Astrocyte (in vitro differentiated cells and primary cell): ENCODE results near the gene ATP2A2. TPM values are rescaled to one million over a fixed set of nuclear protein-coding genes. Genes with fewer than 3 reads are reported as not detected.
A peak's percentile ranks its signal among the peaks of the same experiment; 100 is the strongest.
"Not testable (repeated sequence)": the region's sequence is repeated elsewhere in the genome, so short reads cannot be mapped to it uniquely, and the experiment has no call there.

Source experiments
- DNase-seq: peaks from one replicate; pipeline ENCODE4 v3.0.0-alpha.2; 2010; ENCODE audit warnings: low read depth
- FAIRE-seq: peaks from 2 replicates; lab custom pipeline; 2011; peaks lifted over from hg19 to GRCh38; lab: Jason Lieb, UNC
- H2AFZ ChIP-seq: 2 replicates; pipeline ENCODE4 v1.6.0; 2012; ENCODE audit warnings: low read depth, low read length, inconsistent platforms
- H3K27ac ChIP-seq: 2 replicates; pipeline ENCODE4 v1.5.1; 2011; ENCODE audit warnings: low read depth, low read length, inconsistent platforms
- H3K27me3 ChIP-seq: 2 replicates; pipeline ENCODE4 v1.6.0; 2011; ENCODE audit warnings: low read length, inconsistent platforms; ENCODE audit not compliant: insufficient read depth
- H3K36me3 ChIP-seq: 2 replicates; pipeline ENCODE4 v1.5.1; 2011; ENCODE audit warnings: low read length, inconsistent platforms; ENCODE audit not compliant: insufficient read depth
- H3K4me1 ChIP-seq: 2 replicates; pipeline ENCODE4 v1.5.1; 2011; ENCODE audit warnings: low read length, inconsistent platforms; ENCODE audit not compliant: insufficient read depth
- H3K4me2 ChIP-seq: 2 replicates; pipeline ENCODE4 v1.6.0; 2012; ENCODE audit warnings: low read length, inconsistent platforms
- H3K4me3 ChIP-seq: 2 replicates; pipeline ENCODE4 v1.5.1; 2011; ENCODE audit warnings: low read depth, mild to moderate bottlenecking, low read length, inconsistent platforms; ENCODE audit not compliant: insufficient read depth
- H3K79me2 ChIP-seq: 2 replicates; pipeline ENCODE4 v1.6.0; 2012; ENCODE audit warnings: mild to moderate bottlenecking, low read length, inconsistent platforms; ENCODE audit not compliant: insufficient read depth
- H3K9ac ChIP-seq: 2 replicates; pipeline ENCODE4 v1.6.0; 2012; ENCODE audit warnings: mild to moderate bottlenecking, low read length, inconsistent platforms
- H3K9me3 ChIP-seq: 2 replicates; pipeline ENCODE4 v1.5.1; 2012; ENCODE audit warnings: low read depth, mild to moderate bottlenecking, low read length, inconsistent platforms; ENCODE audit not compliant: insufficient read depth
- H4K20me1 ChIP-seq: 2 replicates; pipeline ENCODE4 v1.6.0; 2012; ENCODE audit warnings: low read length, inconsistent platforms; ENCODE audit not compliant: insufficient read depth
- H3K27ac Mint-ChIP-seq: one replicate; pipeline ENCODE4 v1.8.0; 2021; ENCODE audit warnings: mild to moderate bottlenecking, mixed read lengths; ENCODE audit not compliant: unreplicated experiment
- H3K27me3 Mint-ChIP-seq: one replicate; pipeline ENCODE4 v1.8.0; 2021; ENCODE audit warnings: low read depth, mixed read lengths; ENCODE audit not compliant: unreplicated experiment
- H3K36me3 Mint-ChIP-seq: one replicate; pipeline ENCODE4 v1.8.0; 2021; ENCODE audit warnings: low read depth, mixed read lengths; ENCODE audit not compliant: unreplicated experiment
- H3K4me1 Mint-ChIP-seq: one replicate; pipeline ENCODE4 v1.8.0; 2021; ENCODE audit warnings: low read depth, mixed read lengths; ENCODE audit not compliant: unreplicated experiment
- H3K4me3 Mint-ChIP-seq: one replicate; pipeline ENCODE4 v1.8.0; 2021; ENCODE audit warnings: mild to moderate bottlenecking, moderate library complexity, mixed read lengths; ENCODE audit not compliant: unreplicated experiment
- H3K9me3 Mint-ChIP-seq: one replicate; pipeline ENCODE4 v1.8.0; 2021; ENCODE audit warnings: mild to moderate bottlenecking, mixed read lengths; ENCODE audit not compliant: unreplicated experiment
- EZH2 ChIP-seq: IDR thresholded peaks from 2 replicates; pipeline ENCODE4 v1.6.1; 2012; ENCODE audit warnings: mild to moderate bottlenecking, low read length, inconsistent platforms; ENCODE audit not compliant: insufficient read depth
- total RNA-seq: library from RNA; stranded (reverse); gene quantifications from 2 replicates; pipeline ENCODE4 v1.2.1, GENCODE V29; 2021
- TF ChIP-seq, protein P1 (sequence below): IDR thresholded peaks from 2 replicates; pipeline ENCODE4 v1.5.1; 2011; ENCODE audit warnings: low read depth, mild to moderate bottlenecking, inconsistent platforms, low read length, moderate library complexity; ENCODE audit not compliant: insufficient read depth

Gene ATP2A2
- total RNA-seq, 1 donor from 2014 or later = 262 TPM

DNA sequence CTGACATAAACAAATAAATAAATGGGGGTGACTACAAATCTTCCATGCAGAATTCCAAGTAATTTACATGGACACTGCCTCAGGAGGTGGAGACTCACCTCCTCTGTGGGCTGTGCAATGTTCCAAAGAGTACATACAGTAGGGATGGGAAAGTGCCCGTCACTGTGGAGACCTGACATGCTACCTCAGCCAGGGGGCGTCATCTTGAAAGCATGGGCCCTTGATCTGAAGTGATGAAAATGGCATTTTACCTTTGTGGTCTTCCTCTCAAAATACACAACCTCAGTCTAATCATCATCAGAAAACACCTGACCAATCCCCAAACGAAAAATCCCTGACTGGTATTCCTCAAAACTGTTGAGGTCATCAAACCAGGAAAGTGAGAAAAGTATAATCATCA lies 74.0 kb downstream of the ATP2A2 start:
- no peak overlapping the region for H3K4me3 Mint-ChIP-seq
- no peaks in the 10 kb centered on the region for H3K27me3 Mint-ChIP-seq
- Histone ChIP-seq H4K20me1 (peaks cover 16% of the 10 kb centered on the region), H2AFZ (no peak overlapping the region), H3K36me3 (peaks cover 9% of the 10 kb centered on the region), H3K79me2 (no peaks in the 10 kb centered on the region), H3K27me3 (no peaks in the 10 kb centered on the region), H3K4me1 (no peaks in the 10 kb centered on the region), H3K27ac (no peak overlapping the region), H3K9me3 (no peaks in the 10 kb centered on the region), H3K4me3 (no peak overlapping the region), H3K4me2 (no peak overlapping the region), H3K9ac (no peak overlapping the region)
- H3K36me3 Mint-ChIP-seq = peaks cover 7% of the 10 kb centered on the region
- DNase-seq (peak; percentile 16), FAIRE-seq (no peak)
- no peaks in the 10 kb centered on the region for H3K9me3 Mint-ChIP-seq
- peaks cover 2% of the 10 kb centered on the region for H3K4me1 Mint-ChIP-seq
- TF ChIP-seq EZH2 = no peak
- TF ChIP-seq, protein P1, sequence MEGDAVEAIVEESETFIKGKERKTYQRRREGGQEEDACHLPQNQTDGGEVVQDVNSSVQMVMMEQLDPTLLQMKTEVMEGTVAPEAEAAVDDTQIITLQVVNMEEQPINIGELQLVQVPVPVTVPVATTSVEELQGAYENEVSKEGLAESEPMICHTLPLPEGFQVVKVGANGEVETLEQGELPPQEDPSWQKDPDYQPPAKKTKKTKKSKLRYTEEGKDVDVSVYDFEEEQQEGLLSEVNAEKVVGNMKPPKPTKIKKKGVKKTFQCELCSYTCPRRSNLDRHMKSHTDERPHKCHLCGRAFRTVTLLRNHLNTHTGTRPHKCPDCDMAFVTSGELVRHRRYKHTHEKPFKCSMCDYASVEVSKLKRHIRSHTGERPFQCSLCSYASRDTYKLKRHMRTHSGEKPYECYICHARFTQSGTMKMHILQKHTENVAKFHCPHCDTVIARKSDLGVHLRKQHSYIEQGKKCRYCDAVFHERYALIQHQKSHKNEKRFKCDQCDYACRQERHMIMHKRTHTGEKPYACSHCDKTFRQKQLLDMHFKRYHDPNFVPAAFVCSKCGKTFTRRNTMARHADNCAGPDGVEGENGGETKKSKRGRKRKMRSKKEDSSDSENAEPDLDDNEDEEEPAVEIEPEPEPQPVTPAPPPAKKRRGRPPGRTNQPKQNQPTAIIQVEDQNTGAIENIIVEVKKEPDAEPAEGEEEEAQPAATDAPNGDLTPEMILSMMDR = peak; percentile 22
- H3K27ac Mint-ChIP-seq = no peak overlapping the region

DNA sequence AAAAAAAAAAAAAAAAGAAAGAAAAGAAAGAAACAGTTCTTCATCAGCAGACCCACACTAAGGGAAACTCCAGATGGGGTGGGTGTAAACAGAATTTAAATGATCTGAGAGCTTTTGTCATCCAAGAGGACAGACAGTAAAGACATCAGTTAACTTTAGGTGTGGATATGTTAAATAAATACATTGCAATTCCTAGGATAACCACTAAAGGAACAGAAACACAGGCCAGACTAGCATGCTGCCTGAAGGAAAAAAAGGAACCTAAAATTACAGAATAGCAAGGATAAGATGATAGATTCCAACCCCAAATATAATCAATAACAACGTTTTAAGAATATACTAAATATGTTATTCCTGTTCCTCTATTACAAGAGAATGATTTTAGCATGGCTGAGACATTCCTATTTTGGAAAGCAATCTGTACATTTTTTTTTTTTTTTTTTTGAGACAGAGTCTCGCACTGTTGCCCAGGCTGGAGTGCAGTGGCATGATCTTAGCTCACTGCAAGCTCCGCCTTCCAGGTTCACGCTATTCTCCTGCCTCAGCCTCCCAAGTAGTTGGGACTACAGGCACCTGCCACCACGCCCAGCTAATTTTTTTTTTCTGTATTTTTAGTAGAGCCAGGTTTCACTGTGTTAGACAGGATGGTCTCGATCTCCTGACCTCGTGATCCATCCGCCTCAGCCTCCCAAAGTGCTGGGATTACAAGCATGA lies 77.5 kb downstream of the ATP2A2 start:
- H3K4me1 ChIP-seq, H3K27me3 Mint-ChIP-seq, H3K9ac ChIP-seq, H3K27me3 ChIP-seq, H3K27ac ChIP-seq, H3K36me3 Mint-ChIP-seq, H3K4me3 Mint-ChIP-seq, H3K4me2 ChIP-seq, FAIRE-seq, H3K79me2 ChIP-seq, DNase-seq, H3K27ac Mint-ChIP-seq, H3K9me3 Mint-ChIP-seq, H3K4me3 ChIP-seq, H3K36me3 ChIP-seq, H3K4me1 Mint-ChIP-seq, H3K9me3 ChIP-seq, H2AFZ ChIP-seq, H4K20me1 ChIP-seq: not testable (repeated sequence)
- TF ChIP-seq, protein P1 = peak; percentile 17

DNA sequence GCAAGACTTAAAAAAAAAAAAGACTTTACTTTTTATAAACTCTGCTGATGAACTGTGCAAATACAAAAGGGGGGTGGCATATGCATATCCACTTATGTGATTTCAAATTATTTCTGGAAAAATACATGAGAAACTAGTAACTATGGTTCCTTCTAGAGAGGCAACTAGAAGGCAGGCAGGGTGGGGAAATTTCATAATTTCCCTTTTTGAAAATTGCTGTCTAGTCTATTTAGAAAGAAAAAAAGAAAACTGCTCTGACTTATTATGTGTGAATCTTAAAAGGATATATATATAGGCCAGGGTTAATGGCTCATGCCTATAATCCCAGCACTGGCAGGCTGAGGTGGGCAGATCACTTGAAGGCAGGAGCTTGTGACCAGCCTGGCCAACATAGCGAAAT lies 80.2 kb downstream of the ATP2A2 start:
- FAIRE-seq = no peak
- no peak overlapping the region for H3K27ac Mint-ChIP-seq
- Histone ChIP-seq H4K20me1 (no peaks in the 10 kb centered on the region), H3K4me3 (no peak overlapping the region), H3K36me3 (no peaks in the 10 kb centered on the region), H3K4me2 (no peak overlapping the region), H2AFZ (no peak overlapping the region), H3K4me1 (no peaks in the 10 kb centered on the region), H3K79me2 (no peaks in the 10 kb centered on the region), H3K27ac (no peak overlapping the region), H3K27me3 (no peaks in the 10 kb centered on the region), H3K9me3 (no peaks in the 10 kb centered on the region), H3K9ac (no peak overlapping the region)
- H3K4me3 Mint-ChIP-seq = no peak overlapping the region
- DNase-seq = no peak
- H3K27me3 Mint-ChIP-seq = no peaks in the 10 kb centered on the region
- H3K4me1 Mint-ChIP-seq = no peaks in the 10 kb centered on the region
- H3K9me3 Mint-ChIP-seq = no peaks in the 10 kb centered on the region
- no peaks in the 10 kb centered on the region for H3K36me3 Mint-ChIP-seq
- TF ChIP-seq EZH2 = no peak
- TF ChIP-seq, protein P1 = no peak
